K562 (cell line): ENCODE results near the gene ZMIZ1. TPM values are rescaled to one million over a fixed set of nuclear protein-coding genes. Genes with fewer than 3 reads are reported as not detected.

ENCODE experiments used
- ATAC-seq: fragments of 200-7000 bp; cut with Tn5 transposase; 3 replicates; pipeline ENCODE4 v1.9.1; 2020; ENCODE audit warnings: moderate library complexity
- BruUV-seq: library from RNA; stranded (reverse); fragments of 400-500 nt; replicated peaks from 2 replicates; lab custom pipeline; 2021; lab: Mats Ljungman, UMichigan
- CTCF ChIA-PET: fragments of 300-600 bp; formaldehyde crosslinking; extraction: SDS; loops from one replicate; lab custom pipeline; 2021; ENCODE audit warnings: low intra/inter-chr PET ratio; lab: Yijun Ruan, JAX
- POLR2A ChIA-PET: fragments of 300-600, 350-650 bp; sonication (Branson Sonifier 250); formaldehyde crosslinking; extraction: SDS; loops from one replicate; lab custom pipeline; 2021; ENCODE audit warnings: antibody characterized with exemption, inconsistent platforms; lab: Yijun Ruan, JAX
- DNase-seq, 4 experiments: peaks; one replicate each; pipeline versions ENCODE4 v3.0.0 to v3.0.0-alpha.2; 2011 to 2018; ENCODE audit warnings: low spot score in 3 of 4, mixed read lengths in 3 of 4; ENCODE audit errors: extremely low read depth in 1 of 4
- FAIRE-seq: peaks from 2 replicates; lab custom pipeline; 2011; peaks lifted over from hg19 to GRCh38; lab: Jason Lieb, UNC
- H2AFZ ChIP-seq: 2 replicates; pipeline ENCODE4 v1.6.0; 2011; ENCODE audit warnings: low read depth, low read length, control low read depth, inconsistent platforms
- H3K27ac ChIP-seq: fragments of 200-600 bp; 3 replicates; pipeline ENCODE4 v1.8.0; 2011; ENCODE audit warnings: low read depth, mild to moderate bottlenecking, control low read depth, inconsistent platforms, low read length, moderate library complexity, mixed read lengths; ENCODE audit errors: extremely low read depth
- H3K27me3 ChIP-seq, 2 experiments: fragments of 300-600 bp in 1 of 2; 2 replicates in 1 of 2; 3 replicates in 1 of 2; pipeline versions ENCODE4 v1.6.0 to v1.8.0; 2011; ENCODE audit warnings: inconsistent platforms in 2 of 2, low read length in 2 of 2, mild to moderate bottlenecking in 1 of 2, mixed read lengths in 1 of 2, moderate library complexity in 1 of 2; ENCODE audit not compliant: control insufficient read depth in 2 of 2, insufficient read depth in 2 of 2
- H3K36me3 ChIP-seq: fragments of 300-600 bp; 3 replicates; pipeline ENCODE4 v1.8.0; 2011; ENCODE audit warnings: mild to moderate bottlenecking, low read length, inconsistent platforms; ENCODE audit not compliant: control insufficient read depth, insufficient read depth
- H3K4me1 ChIP-seq, 2 experiments: fragments of 200-600 bp in 1 of 2; replicated peaks in 1 of 2; 2 replicates in 1 of 2; 3 replicates in 1 of 2; pipeline versions ENCODE4 v1.5.1 to v1.8.0; 2011; ENCODE audit warnings: inconsistent platforms in 2 of 2, low read length in 2 of 2, mild to moderate bottlenecking in 1 of 2, mixed read lengths in 1 of 2, moderate library complexity in 1 of 2; ENCODE audit not compliant: control insufficient read depth in 2 of 2, insufficient read depth in 2 of 2
- H3K4me2 ChIP-seq: 2 replicates; pipeline ENCODE4 v1.6.1; 2011; ENCODE audit warnings: low read length, control low read depth, inconsistent platforms, mixed read lengths; ENCODE audit not compliant: insufficient read depth
- H3K4me3 ChIP-seq: fragments of 200-600 bp; sonication (generic), shearing (Covaris generic); 2 replicates; pipeline ENCODE4 v1.5.1; 2016; ENCODE audit warnings: control low read depth, inconsistent platforms
- H3K79me2 ChIP-seq: fragments of 200-600 bp; 3 replicates; pipeline ENCODE4 v1.8.0; 2011; ENCODE audit warnings: low read length, inconsistent platforms; ENCODE audit not compliant: control insufficient read depth, insufficient read depth
- H3K9ac ChIP-seq, 2 experiments: 2 replicates each; pipeline versions ENCODE4 v1.6.0 to v1.6.1; 2011; ENCODE audit warnings: low read depth in 2 of 2, low read length in 2 of 2, control low read depth in 1 of 2, inconsistent platforms in 1 of 2, mild to moderate bottlenecking in 1 of 2, mixed read lengths in 1 of 2; ENCODE audit not compliant: insufficient read depth in 1 of 2
- H3K9me1 ChIP-seq: one replicate; pipeline ENCODE4 v1.6.0; 2011; ENCODE audit warnings: inconsistent platforms, mild to moderate bottlenecking, low read length, moderate library complexity; ENCODE audit not compliant: control insufficient read depth, insufficient read depth
- H3K9me3 ChIP-seq: replicated peaks from 2 replicates; pipeline ENCODE4 v1.5.1; 2011; ENCODE audit warnings: low read depth, low read length, inconsistent platforms; ENCODE audit not compliant: control insufficient read depth, insufficient read depth
- H4K20me1 ChIP-seq: replicated peaks from 2 replicates; pipeline ENCODE4 v1.6.1; 2011; ENCODE audit warnings: low read length, inconsistent platforms, mixed read lengths; ENCODE audit not compliant: control insufficient read depth, insufficient read depth
- DEAF1 ChIP-seq: fragments of 450-650 bp; formaldehyde crosslinking; IDR thresholded peaks from 2 replicates; pipeline ENCODE4 v1.4.0; 2020; ENCODE audit warnings: mild to moderate bottlenecking, moderate library complexity
- EWSR1 ChIP-seq: fragments of 450-650 bp; IDR thresholded peaks from 2 replicates; pipeline ENCODE4 v1.6.1; 2018; ENCODE audit warnings: borderline replicate concordance, mild to moderate bottlenecking, low read depth, moderate library complexity; ENCODE audit not compliant: partially characterized antibody
- EZH2 ChIP-seq: IDR thresholded peaks from 2 replicates; pipeline ENCODE4 v1.6.1; 2012; ENCODE audit warnings: low read depth, mild to moderate bottlenecking, inconsistent platforms, low read length, borderline replicate concordance
- HNRNPUL1 ChIP-seq: fragments of 200-400 bp; formaldehyde crosslinking; IDR thresholded peaks from 2 replicates; pipeline ENCODE4 v1.6.1; 2017; ENCODE audit warnings: low read length
- KLF13 ChIP-seq: fragments of 450-650 bp; IDR thresholded peaks from 2 replicates; pipeline ENCODE4 v1.6.1; 2016; ENCODE audit warnings: missing genetic modification characterization, low read depth, mild to moderate bottlenecking, missing compliant biosample characterization, moderate library complexity, borderline replicate concordance
- MITF ChIP-seq: IDR thresholded peaks from 2 replicates; pipeline ENCODE4 v1.6.1; 2014; ENCODE audit warnings: antibody characterized with exemption
- PTTG1 ChIP-seq: fragments of 450-650 bp; IDR thresholded peaks from 2 replicates; pipeline ENCODE4 v1.6.1; 2016; ENCODE audit warnings: low read depth, mild to moderate bottlenecking, missing genetic modification characterization, missing compliant biosample characterization
- RBM22 ChIP-seq: fragments of 200-400 bp; formaldehyde crosslinking; IDR thresholded peaks from 2 replicates; pipeline ENCODE4 v1.6.1; 2018; ENCODE audit warnings: low read length, low read depth; ENCODE audit not compliant: poor library complexity, severe bottlenecking
- RHOXF2B ChIP-seq: fragments of 250-450 bp; sonication (Bioruptor Pico); conservative IDR thresholded peaks from 2 replicates; pipeline ENCODE4 v1.5.1; 2021
- SAFB ChIP-seq: fragments of 200-400 bp; formaldehyde crosslinking; IDR thresholded peaks from 2 replicates; pipeline ENCODE4 v1.6.1; 2017; ENCODE audit warnings: low read depth, low read length, borderline replicate concordance
- TBP ChIP-seq: optimal IDR thresholded peaks from 2 replicates; pipeline ENCODE3; 2011; ENCODE audit warnings: low read depth, low read length, improper control_type of control experiment
- ZC3H11A ChIP-seq: IDR thresholded peaks from 2 replicates; pipeline ENCODE4 v1.6.1; 2012; ENCODE audit warnings: low read depth, low read length, improper control_type of control experiment
- WGBS: fragments of 100-300 bp; shearing (Covaris generic); methylation state at CpG from one replicate; pipeline ENCODE4 v1.1.6; 2016; ENCODE audit warnings: low coverage, mixed read lengths; ENCODE audit not compliant: insufficient coverage; ENCODE audit errors: missing lambda C conversion rate; 5-methylcytosine and 5-hydroxymethylcytosine counted together
- in situ Hi-C: fragments of 300-500 bp; cut with MboI; formaldehyde crosslinking; loops from 4 replicates; pipeline ENCODE4 v1.15.0; 2018; ENCODE audit warnings: inconsistent platforms, mixed read lengths
- intact Hi-C: fragments of 100-400 bp; cut with micrococcal nuclease; formaldehyde crosslinking; loops from 2 replicates; pipeline ENCODE4 v1.14.2; 2022
- polyA plus RNA-seq, 8 experiments: library from polyadenylated mRNA; depleted of rRNA in 4 of 8; stranded (reverse) in 5 of 8; unstranded in 3 of 8; fragments of >200 nt; fragmentation: Nextera tagmentation in 2 of 8; fragmentation: Illumina TruSeq in 1 of 8; extraction: Ambion mirVana in 2 of 8; extraction: Trizol in 1 of 8; gene quantifications; 2 replicates each; pipeline versions ENCODE4 v1.2.1 to v1.2.3, GENCODE V29; 2011 to 2014; ENCODE audit warnings: inconsistent platforms in 1 of 8, missing spikeins in 1 of 8
- total RNA-seq, 7 experiments: library from RNA; depleted of rRNA in 6 of 7; stranded (reverse); fragments of >200 nt in 6 of 7; fragmentation: Illumina TruSeq in 2 of 7; extraction: Trizol in 2 of 7; gene quantifications; 2 replicates each; pipeline versions ENCODE4 v1.2.1 to v1.2.3, GENCODE V29; 2011 to 2021; ENCODE audit warnings: low replicate concordance in 1 of 7
- TF ChIP-seq, protein P1 (sequence below): fragments of 200-800 bp; sonication (Bioruptor generic); IDR thresholded peaks from 2 replicates; pipeline ENCODE4 v1.6.1; 2017; ENCODE audit warnings: missing genetic modification characterization, missing compliant biosample characterization
- TF ChIP-seq, protein P2 (sequence below): sonication (generic); formaldehyde crosslinking; IDR thresholded peaks from 2 replicates; pipeline ENCODE4 v1.9.0; 2022; ENCODE audit warnings: mild to moderate bottlenecking, missing genetic modification reagents

The ZMIZ1 gene
- total and polyA plus RNA-seq, 9 of the 15 experiments (the other 6 are each of a cell fraction or from before 2014, with no cell fraction given), result 1.0 to 37.3 (median 4.3) TPM

- no TSS peak for BruUV-seq
- TF ChIP-seq KLF13 (tag) (no peak), SAFB (no peak), MITF (no peak), HNRNPUL1 (no peak), EZH2 (no peak), PTTG1 (no peak), EWSR1 (no peak), ZC3H11A (no peak), RBM22 (peak; percentile 30), TBP (no peak), RHOXF2B (no peak), DEAF1 (CRISPR knock-in tag) (no peak)
- TF ChIP-seq, protein P1, sequence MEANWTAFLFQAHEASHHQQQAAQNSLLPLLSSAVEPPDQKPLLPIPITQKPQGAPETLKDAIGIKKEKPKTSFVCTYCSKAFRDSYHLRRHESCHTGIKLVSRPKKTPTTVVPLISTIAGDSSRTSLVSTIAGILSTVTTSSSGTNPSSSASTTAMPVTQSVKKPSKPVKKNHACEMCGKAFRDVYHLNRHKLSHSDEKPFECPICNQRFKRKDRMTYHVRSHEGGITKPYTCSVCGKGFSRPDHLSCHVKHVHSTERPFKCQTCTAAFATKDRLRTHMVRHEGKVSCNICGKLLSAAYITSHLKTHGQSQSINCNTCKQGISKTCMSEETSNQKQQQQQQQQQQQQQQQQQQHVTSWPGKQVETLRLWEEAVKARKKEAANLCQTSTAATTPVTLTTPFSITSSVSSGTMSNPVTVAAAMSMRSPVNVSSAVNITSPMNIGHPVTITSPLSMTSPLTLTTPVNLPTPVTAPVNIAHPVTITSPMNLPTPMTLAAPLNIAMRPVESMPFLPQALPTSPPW (CRISPR knock-in tag), result 0 out of 2 replicates have a peak, but pooled peaks have one; percentile 7
- TF ChIP-seq, protein P2, sequence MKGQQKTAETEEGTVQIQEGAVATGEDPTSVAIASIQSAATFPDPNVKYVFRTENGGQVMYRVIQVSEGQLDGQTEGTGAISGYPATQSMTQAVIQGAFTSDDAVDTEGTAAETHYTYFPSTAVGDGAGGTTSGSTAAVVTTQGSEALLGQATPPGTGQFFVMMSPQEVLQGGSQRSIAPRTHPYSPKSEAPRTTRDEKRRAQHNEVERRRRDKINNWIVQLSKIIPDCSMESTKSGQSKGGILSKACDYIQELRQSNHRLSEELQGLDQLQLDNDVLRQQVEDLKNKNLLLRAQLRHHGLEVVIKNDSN (CRISPR knock-in tag), result 0 out of 2 replicates have a peak, but pooled peaks have one; percentile 17
Measured at GRCh38 chr10:79223091-79224048, 154.6 kb downstream of the ZMIZ1 start.

More at GRCh38 chr10:79223091-79224048, 154.6 kb downstream of the ZMIZ1 start:
- DNase-seq, result no peak
- POLR2A ChIA-PET, result interaction anchor here (0.6 to 2.2 kb wide), 2 partner anchors 10 to 148 kb away, joined by 3 to 8 read pairs; no protein-coding TSS in a partner anchor
- Histone ChIP-seq H3K79me2 (no peaks in the 10 kb centered on the region), H3K4me1 (peaks cover 0 to 18% of the 10 kb centered on the region in 2 experiments; a peak in 3 of 5 replicates), H3K9ac (peak overlapping the region in 1 of 2 experiments; percentile 54; a peak in 2 of 4 replicates), H3K27ac (no peak overlapping the region), H2AFZ (no peak overlapping the region), H3K4me2 (no peak overlapping the region), H3K27me3 (no peaks in the 10 kb centered on the region), H3K4me3 (no peak overlapping the region), H3K9me1 (no peaks in the 10 kb centered on the region), H3K9me3 (no peaks in the 10 kb centered on the region), H3K36me3 (peaks cover 39% of the 10 kb centered on the region; the same call in 2 of the 3 replicates), H4K20me1 (peaks cover 19% of the 10 kb centered on the region)
- FAIRE-seq, result no peak
- CTCF ChIA-PET, result no interaction called here
- in situ Hi-C loops (no loop called here), intact Hi-C loops (no loop called here)
- 72% methylated on average over 20 of the region's 22 CpGs for WGBS
- no peak for ATAC-seq
